ENCODE measurements around the gene XAB2.
A peak's percentile ranks its signal among the peaks of the same experiment; 100 is the strongest.

Gene XAB2

DNA sequence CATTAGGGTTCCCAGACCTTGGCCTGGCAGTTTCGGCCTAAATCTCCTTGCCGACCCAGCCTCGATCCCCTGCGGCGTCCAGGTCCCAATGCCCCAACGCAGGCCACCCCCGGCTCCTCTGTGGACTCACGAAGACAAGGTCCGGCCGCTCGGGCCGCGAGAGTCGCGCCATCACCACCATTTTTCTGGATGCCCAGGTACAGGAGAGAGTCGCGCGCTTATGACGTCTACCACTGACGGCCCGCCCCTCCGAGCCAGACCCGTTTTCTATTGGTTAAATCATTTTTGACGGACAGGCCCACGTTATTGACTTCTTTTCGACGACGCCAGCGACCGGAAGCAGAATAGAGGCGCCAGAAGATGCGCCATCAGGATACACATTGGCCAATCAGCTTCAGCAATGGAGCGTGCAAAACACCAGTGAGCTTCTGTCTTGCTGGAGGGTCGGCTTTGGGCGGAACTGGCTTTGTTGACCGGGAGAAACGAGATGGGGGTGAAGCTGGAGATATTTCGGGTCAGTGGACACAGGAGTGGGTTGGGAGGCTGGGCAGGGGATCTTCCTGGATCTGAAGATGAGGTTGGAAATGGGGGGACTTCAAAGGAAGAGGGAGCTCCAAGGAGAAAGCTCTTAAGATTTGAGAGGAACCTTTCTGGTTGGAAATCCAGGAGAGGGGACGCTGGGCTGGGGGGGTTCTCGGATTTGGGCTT is at the start of gene XAB2, which contains the start of gene PET100:
Gene XAB2 (minus strand): TSS at position 199 of the 708 bp plus-strand sequence. CDS start 18 bp downstream, at position 181.
Gene PET100 (plus strand): TSS at position 447 of the 708 bp plus-strand sequence. CDS start 41 bp downstream, at position 488.
- Histone ChIP-seq H3K4me1 (ENCODE audit: insufficient read depth, low read length) (peaks cover 29% of the 10 kb centered on the region), H3K9ac (ENCODE audit: low read length) (peak within 1 kb of the TSS; percentile 99), H3K9me3 (ENCODE audit: low read length) (no peaks in the 10 kb centered on the region), H3K4me3 (ENCODE audit: low read depth in 1 of 2, low read length in 2 of 2) (peak within 1 kb of the TSS; percentile 81 to 100), H3K36me3 (ENCODE audit: insufficient read depth, low read length) (peaks cover 22% of the 10 kb centered on the region), H3K27me3 (ENCODE audit: control insufficient read depth in 1 of 2, insufficient read depth in 2 of 2, low read length in 2 of 2) (no peaks in the 10 kb centered on the region), H3K27ac (ENCODE audit: low read depth, low read length) (peak within 1 kb of the TSS; percentile 79)

DNA sequence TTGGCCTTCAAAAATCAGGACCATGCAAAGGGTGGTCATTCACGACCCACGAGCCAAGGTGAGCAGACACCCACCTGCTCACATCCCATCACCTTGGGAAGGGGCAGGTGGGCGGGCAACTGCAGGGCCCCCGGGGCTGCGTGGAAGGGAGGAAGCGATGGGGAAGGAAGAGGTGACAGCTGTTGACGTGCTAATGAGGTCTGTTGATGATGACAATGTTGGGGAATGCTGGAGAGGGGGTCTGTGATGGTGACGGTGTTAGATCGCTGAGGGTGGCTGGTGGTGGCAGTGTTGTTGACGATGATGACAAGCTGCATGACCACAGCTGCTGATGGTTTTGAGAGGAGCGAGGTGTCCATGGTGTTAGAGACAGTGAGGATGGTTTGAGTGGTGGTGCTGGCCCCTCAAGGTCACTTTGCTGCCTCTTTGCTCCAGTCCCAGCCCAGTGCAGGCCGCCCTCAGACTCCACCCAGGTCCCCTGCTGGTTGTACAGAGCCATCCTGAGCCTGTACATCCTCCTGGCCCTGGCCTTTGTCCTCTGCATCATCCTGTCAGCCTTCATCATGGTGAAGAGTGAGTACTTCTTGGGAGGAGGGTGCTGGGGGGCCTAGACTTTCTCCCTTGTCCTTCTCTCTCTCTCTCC is 48.4 kb upstream of the XAB2 start:
- H3K27ac ChIP-seq (ENCODE audit: low read depth, low read length): no peak overlapping the region
- no peak overlapping the region for H3K9ac ChIP-seq (ENCODE audit: low read length)
- peaks cover 0 to 5% of the 10 kb centered on the region in 2 donors for H3K27me3 ChIP-seq (ENCODE audit: control insufficient read depth in 1 of 2, insufficient read depth in 2 of 2, low read length in 2 of 2)
- no peaks in the 10 kb centered on the region for H3K9me3 ChIP-seq (ENCODE audit: low read length)
- H3K4me3 ChIP-seq (ENCODE audit: low read depth in 1 of 2, low read length in 2 of 2): no peak overlapping the region
- H3K4me1 ChIP-seq (ENCODE audit: insufficient read depth, low read length): peaks cover 6% of the 10 kb centered on the region
- H3K36me3 ChIP-seq (ENCODE audit: insufficient read depth, low read length): peaks cover 4% of the 10 kb centered on the region

- Histone ChIP-seq H3K4me3 (ENCODE audit: low read depth in 1 of 2, low read length in 2 of 2) (no peak within 1 kb of the TSS), H3K4me1 (ENCODE audit: insufficient read depth, low read length) (peaks cover 2% of the 10 kb centered on the region), H3K36me3 (ENCODE audit: insufficient read depth, low read length) (no peaks in the 10 kb centered on the region), H3K27me3 (ENCODE audit: control insufficient read depth in 1 of 2, insufficient read depth in 2 of 2, low read length in 2 of 2) (peaks cover 0 to 5% of the 10 kb centered on the region in 2 donors), H3K27ac (ENCODE audit: low read depth, low read length) (no peak within 1 kb of the TSS), H3K9me3 (ENCODE audit: low read length) (no peaks in the 10 kb centered on the region), H3K9ac (ENCODE audit: low read length) (no peak within 1 kb of the TSS)
Observed at GRCh38 chr19:7676854-7677253, 47.5 kb upstream of the XAB2 start, which contains the start of gene MCEMP1. Gene MCEMP1, plus strand, starts transcription at chr19:7677090. Its CDS starts 31 bp downstream, at chr19:7677121.

DNA sequence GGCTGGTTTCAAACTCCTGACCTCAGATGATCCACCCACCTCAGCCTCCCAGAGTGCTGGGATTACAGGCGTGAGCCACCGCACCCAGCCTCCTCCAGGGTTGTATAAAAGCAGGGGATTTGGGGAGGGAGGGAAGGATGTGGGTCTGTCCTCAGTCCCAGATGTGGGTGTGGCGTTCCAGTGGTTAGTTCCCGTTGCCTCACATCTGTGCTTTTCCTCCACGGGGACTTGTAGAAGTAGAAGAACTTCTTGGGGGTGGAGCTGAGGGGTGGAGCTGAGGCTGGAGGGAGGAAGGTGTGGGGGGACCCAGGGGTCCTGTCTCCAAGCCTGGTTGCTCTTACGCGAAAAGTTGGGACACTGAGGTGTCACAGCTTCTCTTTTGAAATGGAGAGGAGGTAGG is 47.0 kb upstream of the XAB2 start:
- Histone ChIP-seq H3K27me3 (ENCODE audit: control insufficient read depth in 1 of 2, insufficient read depth in 2 of 2, low read length in 2 of 2) (peaks cover 0 to 5% of the 10 kb centered on the region in 2 donors), H3K36me3 (ENCODE audit: insufficient read depth, low read length) (no peaks in the 10 kb centered on the region), H3K9ac (ENCODE audit: low read length) (no peak overlapping the region), H3K4me1 (ENCODE audit: insufficient read depth, low read length) (no peaks in the 10 kb centered on the region), H3K4me3 (ENCODE audit: low read depth in 1 of 2, low read length in 2 of 2) (no peak overlapping the region), H3K9me3 (ENCODE audit: low read length) (no peaks in the 10 kb centered on the region), H3K27ac (ENCODE audit: low read depth, low read length) (no peak overlapping the region)

GRCh38 chr19:7674010-7675005 is 45.0 kb upstream of the XAB2 start:
- Histone ChIP-seq H3K27me3 (ENCODE audit: control insufficient read depth in 1 of 2, insufficient read depth in 2 of 2, low read length in 2 of 2) (peaks cover 0 to 4% of the 10 kb centered on the region in 2 donors), H3K9me3 (ENCODE audit: low read length) (no peaks in the 10 kb centered on the region), H3K4me3 (ENCODE audit: low read depth in 1 of 2, low read length in 2 of 2) (no peak overlapping the region), H3K27ac (ENCODE audit: low read depth, low read length) (no peak overlapping the region), H3K9ac (ENCODE audit: low read length) (no peak overlapping the region), H3K4me1 (ENCODE audit: insufficient read depth, low read length) (no peaks in the 10 kb centered on the region), H3K36me3 (ENCODE audit: insufficient read depth, low read length) (no peaks in the 10 kb centered on the region)

DNA sequence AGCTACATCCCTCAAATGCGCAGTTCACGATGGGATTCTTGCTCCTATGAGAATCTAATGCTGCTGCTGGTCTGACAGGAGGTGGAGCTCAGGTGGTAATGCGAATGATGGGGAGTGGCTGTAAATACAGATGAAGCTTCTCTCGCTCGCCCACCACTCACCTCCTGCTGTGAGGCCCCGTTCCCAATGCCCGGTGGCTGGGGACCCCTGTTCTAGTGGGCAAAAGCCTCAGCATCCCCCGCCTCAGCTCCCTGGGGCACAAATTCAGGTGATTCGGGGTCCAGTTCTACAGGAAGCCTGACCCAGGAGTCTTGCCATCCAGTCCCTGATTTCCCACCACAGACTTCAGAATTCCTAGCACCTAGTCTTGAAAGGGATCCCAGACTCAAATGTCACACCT is 43.2 kb upstream of the XAB2 start:
- H3K4me1 ChIP-seq (ENCODE audit: insufficient read depth, low read length): no peaks in the 10 kb centered on the region
- no peaks in the 10 kb centered on the region for H3K9me3 ChIP-seq (ENCODE audit: low read length)
- no peak overlapping the region for H3K4me3 ChIP-seq (ENCODE audit: low read depth in 1 of 2, low read length in 2 of 2)
- H3K36me3 ChIP-seq (ENCODE audit: insufficient read depth, low read length): no peaks in the 10 kb centered on the region
- no peak overlapping the region for H3K27ac ChIP-seq (ENCODE audit: low read depth, low read length)
- no peak overlapping the region for H3K9ac ChIP-seq (ENCODE audit: low read length)
- peaks cover 0 to 10% of the 10 kb centered on the region in 2 donors for H3K27me3 ChIP-seq (ENCODE audit: control insufficient read depth in 1 of 2, insufficient read depth in 2 of 2, low read length in 2 of 2)

DNA sequence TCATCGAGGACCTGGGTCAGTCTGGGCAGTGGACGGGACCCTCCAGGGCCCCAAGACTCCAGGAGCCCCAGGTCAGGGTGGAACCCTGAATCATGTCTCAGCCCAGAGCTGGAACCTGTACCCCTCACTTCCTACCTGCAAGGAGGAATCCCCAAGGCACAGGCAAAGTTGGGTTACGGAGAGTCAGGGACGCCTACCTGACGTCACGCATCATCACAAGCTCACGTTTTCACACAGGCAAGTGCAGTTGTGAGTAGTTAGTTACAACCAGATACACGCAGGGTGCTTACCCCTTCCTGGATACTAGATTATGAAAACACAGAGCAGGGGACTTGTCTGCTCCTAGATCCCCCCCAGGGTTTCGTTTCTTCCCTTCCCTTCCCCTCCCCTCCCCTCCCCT is 41.4 kb upstream of the XAB2 start:
- no peak overlapping the region for H3K9ac ChIP-seq (ENCODE audit: low read length)
- no peak overlapping the region for H3K4me3 ChIP-seq (ENCODE audit: low read depth in 1 of 2, low read length in 2 of 2)
- H3K27ac ChIP-seq (ENCODE audit: low read depth, low read length): no peak overlapping the region
- H3K4me1 ChIP-seq (ENCODE audit: insufficient read depth, low read length): no peaks in the 10 kb centered on the region
- no peaks in the 10 kb centered on the region for H3K36me3 ChIP-seq (ENCODE audit: insufficient read depth, low read length)
- no peaks in the 10 kb centered on the region for H3K9me3 ChIP-seq (ENCODE audit: low read length)
- peaks cover 0 to 10% of the 10 kb centered on the region in 2 donors for H3K27me3 ChIP-seq (ENCODE audit: control insufficient read depth in 1 of 2, insufficient read depth in 2 of 2, low read length in 2 of 2)

GRCh38 chr19:7670150-7670783 is 40.9 kb upstream of the XAB2 start:
- H3K27me3 ChIP-seq (ENCODE audit: control insufficient read depth in 1 of 2, insufficient read depth in 2 of 2, low read length in 2 of 2): peaks cover 0 to 10% of the 10 kb centered on the region in 2 donors
- H3K27ac ChIP-seq (ENCODE audit: low read depth, low read length): no peak overlapping the region
- no peaks in the 10 kb centered on the region for H3K9me3 ChIP-seq (ENCODE audit: low read length)
- no peak overlapping the region for H3K9ac ChIP-seq (ENCODE audit: low read length)
- H3K36me3 ChIP-seq (ENCODE audit: insufficient read depth, low read length): no peaks in the 10 kb centered on the region
- no peak overlapping the region for H3K4me3 ChIP-seq (ENCODE audit: low read depth in 1 of 2, low read length in 2 of 2)
- no peaks in the 10 kb centered on the region for H3K4me1 ChIP-seq (ENCODE audit: insufficient read depth, low read length)

DNA sequence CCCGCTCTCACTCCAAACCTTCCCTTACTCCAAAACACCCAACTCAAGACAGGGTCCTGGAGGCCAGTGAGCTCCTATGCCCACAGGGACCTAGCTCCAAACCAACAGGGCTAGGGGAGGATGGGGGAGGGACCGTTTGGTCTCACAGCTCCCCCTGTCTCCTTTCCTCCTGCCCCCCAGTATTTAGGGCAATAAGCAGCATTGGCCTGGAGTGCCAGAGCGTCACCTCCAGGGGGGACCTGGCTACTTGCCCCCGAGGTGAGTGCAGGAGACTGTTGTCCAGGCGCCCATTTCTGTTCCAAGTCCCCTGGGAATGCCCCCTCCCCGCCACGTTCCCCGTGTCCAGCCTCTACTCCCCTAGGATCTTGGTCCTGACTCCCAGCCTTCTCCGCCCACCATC is 40.3 kb upstream of the XAB2 start:
- H3K27me3 ChIP-seq (ENCODE audit: control insufficient read depth in 1 of 2, insufficient read depth in 2 of 2, low read length in 2 of 2): peaks cover 0 to 10% of the 10 kb centered on the region in 2 donors
- no peak overlapping the region for H3K9ac ChIP-seq (ENCODE audit: low read length)

GRCh38 chr19:7668842-7669241 is 39.5 kb upstream of the XAB2 start, which contains the start of gene RETN:
Gene RETN, plus strand, starts transcription at chr19:7669049. Its CDS starts 278 bp downstream, at chr19:7669327.
- Histone ChIP-seq H3K9me3 (ENCODE audit: low read length) (no peaks in the 10 kb centered on the region), H3K27me3 (ENCODE audit: control insufficient read depth in 1 of 2, insufficient read depth in 2 of 2, low read length in 2 of 2) (peaks cover 0 to 10% of the 10 kb centered on the region in 2 donors), H3K4me3 (ENCODE audit: low read depth in 1 of 2, low read length in 2 of 2) (no peak within 1 kb of the TSS), H3K27ac (ENCODE audit: low read depth, low read length) (no peak within 1 kb of the TSS), H3K36me3 (ENCODE audit: insufficient read depth, low read length) (no peaks in the 10 kb centered on the region), H3K9ac (ENCODE audit: low read length) (no peak within 1 kb of the TSS), H3K4me1 (ENCODE audit: insufficient read depth, low read length) (no peaks in the 10 kb centered on the region)

More for the DNA sequence above, 40.3 kb upstream of the XAB2 start:
- H3K4me3 ChIP-seq (ENCODE audit: low read depth in 1 of 2, low read length in 2 of 2): no peak overlapping the region
- H3K9me3 ChIP-seq (ENCODE audit: low read length): no peaks in the 10 kb centered on the region
- H3K27ac ChIP-seq (ENCODE audit: low read depth, low read length): no peak overlapping the region
- H3K36me3 ChIP-seq (ENCODE audit: insufficient read depth, low read length): no peaks in the 10 kb centered on the region
- no peaks in the 10 kb centered on the region for H3K4me1 ChIP-seq (ENCODE audit: insufficient read depth, low read length)

All from muscle layer of colon (tissue), 2 donors.